ENCODE measurements around the gene ZDHHC6. TPM values are rescaled to one million over a fixed set of nuclear protein-coding genes. Genes with fewer than 3 reads are reported as not detected.
"Not testable (repeated sequence)": the region's sequence is repeated elsewhere in the genome, so short reads cannot be mapped to it uniquely, and the experiment has no call there.

The ZDHHC6 gene
- total RNA-seq, 1 experiment from 2014 or later, result 12.3 TPM

- Histone ChIP-seq H3K4me3 (ENCODE audit: insufficient read depth, low read depth, low read length) (no peak overlapping the region), H3K27me3 (ENCODE audit: control insufficient read depth, insufficient read depth, low read length) (no peaks in the 10 kb centered on the region)
These were observed 20.6 kb downstream of the ZDHHC6 start for GRCh38 chr10:112426111-112426510.

GRCh38 chr10:112424651-112425050, 22.1 kb downstream of the ZDHHC6 start:
- Histone ChIP-seq H3K36me3 (replicated peaks; ENCODE audit: control insufficient read depth, insufficient read depth, low read length) (no peaks in the 10 kb centered on the region), H3K4me3 (ENCODE audit: insufficient read depth, low read depth, low read length) (no peak overlapping the region)
- no peak for DNase-seq

More at GRCh38 chr10:112426111-112426510, 20.6 kb downstream of the ZDHHC6 start:
- H3K36me3 ChIP-seq (replicated peaks; ENCODE audit: control insufficient read depth, insufficient read depth, low read length), result peaks cover 1% of the 10 kb centered on the region
- no peak for DNase-seq

DNA sequence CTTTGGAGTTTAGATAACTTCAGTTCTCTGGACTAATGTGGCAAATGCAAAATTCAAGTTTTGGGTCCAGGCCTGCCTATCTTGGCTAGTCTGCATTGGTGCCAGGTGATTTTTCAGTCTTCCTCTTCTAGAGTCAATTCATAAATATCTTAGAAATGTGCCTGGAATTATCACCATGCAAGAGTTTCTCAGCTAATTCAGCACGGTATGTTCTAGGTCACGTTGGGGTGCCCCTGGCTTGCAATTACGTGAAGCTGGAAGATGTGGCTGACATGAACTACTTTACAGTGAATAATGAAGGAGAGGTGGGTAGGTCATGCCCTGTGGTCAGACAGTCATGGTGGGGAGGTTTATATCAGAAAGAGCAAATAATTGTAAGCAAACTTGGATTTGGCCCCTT, 25.0 kb downstream of the ZDHHC6 start:
- H3K36me3 ChIP-seq (replicated peaks; ENCODE audit: control insufficient read depth, insufficient read depth, low read length), result no peaks in the 10 kb centered on the region

More at GRCh38 chr10:112424651-112425050, 22.1 kb downstream of the ZDHHC6 start:
- H3K27me3 ChIP-seq (ENCODE audit: control insufficient read depth, insufficient read depth, low read length), result no peaks in the 10 kb centered on the region

DNA sequence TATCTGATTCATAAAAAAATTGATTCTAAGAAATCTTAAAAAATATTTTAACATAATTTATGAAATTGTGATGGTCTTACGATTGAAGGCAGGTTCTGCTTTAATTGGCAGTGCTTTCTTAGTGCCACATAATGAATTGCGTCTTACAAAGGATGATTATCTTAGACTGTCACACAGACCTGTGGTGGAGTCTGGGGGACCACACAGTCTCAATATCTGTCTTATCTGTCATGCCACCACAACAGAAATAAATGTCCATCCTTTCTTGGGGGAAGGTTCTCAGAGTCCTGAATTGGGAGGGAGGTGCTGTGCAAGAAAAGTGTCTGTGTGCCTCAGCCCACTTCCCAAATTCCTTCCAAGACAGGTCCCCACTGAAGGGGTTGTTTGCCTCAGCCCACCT, 34.0 kb downstream of the ZDHHC6 start:
- no peaks in the 10 kb centered on the region for H3K27me3 ChIP-seq (ENCODE audit: control insufficient read depth, insufficient read depth, low read length)
- DNase-seq, result no peak
- H3K4me3 ChIP-seq (ENCODE audit: insufficient read depth, low read depth, low read length), result no peak overlapping the region
- no peaks in the 10 kb centered on the region for H3K36me3 ChIP-seq (replicated peaks; ENCODE audit: control insufficient read depth, insufficient read depth, low read length)

More for the DNA sequence above, 25.0 kb downstream of the ZDHHC6 start:
- Histone ChIP-seq H3K4me3 (ENCODE audit: insufficient read depth, low read depth, low read length) (no peak overlapping the region), H3K27me3 (ENCODE audit: control insufficient read depth, insufficient read depth, low read length) (no peaks in the 10 kb centered on the region)
- no peak for DNase-seq

DNA sequence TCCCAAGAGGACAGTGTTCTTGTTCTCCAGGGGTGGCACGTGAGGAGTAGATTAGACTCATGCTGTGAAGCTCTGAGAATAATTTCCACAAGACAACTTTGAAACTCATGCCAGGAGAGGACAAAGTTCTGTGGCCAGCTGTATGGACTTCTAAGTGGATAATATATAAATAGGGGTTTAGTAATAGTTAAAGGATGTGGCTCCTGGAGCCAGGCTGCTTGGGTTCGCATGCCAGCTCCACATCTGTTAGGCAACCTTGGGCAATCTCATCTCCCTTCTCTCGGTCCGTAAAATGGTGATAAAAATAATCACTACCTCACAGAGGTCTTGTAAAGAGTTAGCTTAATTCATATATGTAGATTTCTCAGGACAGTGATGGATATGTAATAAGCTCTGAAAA, 37.0 kb downstream of the ZDHHC6 start:
- no peak for DNase-seq
- Histone ChIP-seq H3K27me3 (ENCODE audit: control insufficient read depth, insufficient read depth, low read length) (no peaks in the 10 kb centered on the region), H3K36me3 (replicated peaks; ENCODE audit: control insufficient read depth, insufficient read depth, low read length) (no peaks in the 10 kb centered on the region), H3K4me3 (ENCODE audit: insufficient read depth, low read depth, low read length) (no peak overlapping the region)

DNA sequence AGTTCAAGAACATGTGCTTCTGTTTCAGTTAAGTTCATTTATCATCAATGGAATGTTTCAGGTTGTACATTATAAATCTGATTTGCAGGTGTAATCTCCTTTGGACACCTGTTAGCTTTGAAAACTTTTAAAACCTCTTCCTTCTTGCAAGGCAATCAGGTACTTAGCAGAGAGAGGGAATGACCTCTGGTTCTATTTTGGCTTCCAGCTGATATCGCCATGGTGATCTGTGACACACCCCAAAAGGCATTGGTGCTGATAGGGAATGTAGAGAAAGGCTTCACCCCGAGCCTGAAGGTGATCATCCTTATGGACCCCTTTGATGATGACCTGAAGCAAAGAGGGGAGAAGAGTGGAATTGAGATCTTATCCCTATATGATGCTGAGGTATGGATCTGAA, 37.4 kb downstream of the ZDHHC6 start:
- Histone ChIP-seq H3K4me3 (ENCODE audit: insufficient read depth, low read depth, low read length) (no peak overlapping the region), H3K36me3 (replicated peaks; ENCODE audit: control insufficient read depth, insufficient read depth, low read length) (no peaks in the 10 kb centered on the region), H3K27me3 (ENCODE audit: control insufficient read depth, insufficient read depth, low read length) (no peaks in the 10 kb centered on the region)
- DNase-seq, result no peak

DNA sequence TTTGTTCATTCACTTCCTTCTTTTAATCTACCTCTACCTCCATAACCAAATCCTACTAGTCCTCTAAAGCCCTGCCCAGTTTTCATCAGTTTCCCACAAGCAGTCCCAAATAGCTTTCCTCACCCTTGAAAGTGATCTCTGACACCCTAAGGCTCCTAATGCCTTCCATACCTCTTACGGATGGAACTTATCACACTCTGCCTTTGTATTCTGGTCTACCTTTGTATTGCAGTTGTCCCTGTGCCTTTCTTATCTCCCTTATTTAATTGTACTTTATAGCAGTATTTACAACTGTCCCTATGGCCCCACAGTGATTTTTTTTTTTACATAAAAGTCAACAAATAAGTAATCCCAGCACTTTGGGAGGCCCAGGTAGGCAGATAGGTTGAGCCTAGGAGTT, 39.0 kb downstream of the ZDHHC6 start:
- no peak overlapping the region for H3K4me3 ChIP-seq (ENCODE audit: insufficient read depth, low read depth, low read length)
- no peak for DNase-seq
- no peaks in the 10 kb centered on the region for H3K27me3 ChIP-seq (ENCODE audit: control insufficient read depth, insufficient read depth, low read length)
- no peaks in the 10 kb centered on the region for H3K36me3 ChIP-seq (replicated peaks; ENCODE audit: control insufficient read depth, insufficient read depth, low read length)

DNA sequence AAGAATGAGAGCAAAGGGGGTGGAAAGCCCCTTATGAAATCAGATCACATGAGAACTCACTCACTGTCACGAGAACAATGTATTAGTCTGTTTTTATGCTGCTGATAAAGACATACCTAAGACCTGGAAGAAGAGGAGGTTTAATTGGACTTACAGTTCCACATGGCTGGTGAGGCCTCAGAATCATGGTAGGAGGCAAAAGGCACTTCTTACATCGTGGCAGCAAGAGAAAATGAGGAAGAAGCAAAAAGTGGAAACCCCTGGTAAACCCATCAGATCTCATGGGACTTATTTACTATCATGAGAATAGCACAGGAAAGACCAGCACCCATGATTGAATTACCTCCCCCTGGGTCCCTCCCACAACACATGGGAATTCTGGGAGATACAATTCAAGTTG, 39.9 kb downstream of the ZDHHC6 start:
- H3K36me3 ChIP-seq (replicated peaks; ENCODE audit: control insufficient read depth, insufficient read depth, low read length); H3K4me3 ChIP-seq (ENCODE audit: insufficient read depth, low read depth, low read length); DNase-seq; H3K27me3 ChIP-seq (ENCODE audit: control insufficient read depth, insufficient read depth, low read length): not testable (repeated sequence)

DNA sequence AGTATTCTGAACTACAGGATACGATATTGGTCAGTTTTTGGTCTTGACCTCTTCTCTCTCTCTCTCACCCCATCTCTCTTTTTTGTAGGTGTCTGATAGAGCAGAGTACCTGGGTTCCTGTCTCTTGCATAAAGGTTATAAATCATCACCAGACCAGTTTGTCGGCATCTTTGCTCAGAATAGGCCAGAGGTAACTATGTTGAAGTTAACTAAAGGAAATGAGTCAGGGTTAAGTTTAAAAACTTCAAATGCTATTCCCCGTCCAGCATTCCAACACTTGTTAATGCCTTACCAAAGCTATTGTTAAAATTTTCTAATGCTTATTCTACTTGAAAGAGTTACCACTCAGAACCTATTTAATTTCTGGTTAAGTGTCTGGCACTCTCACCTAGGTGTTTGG, 42.1 kb downstream of the ZDHHC6 start:
- Histone ChIP-seq H3K36me3 (replicated peaks; ENCODE audit: control insufficient read depth, insufficient read depth, low read length) (no peaks in the 10 kb centered on the region), H3K27me3 (ENCODE audit: control insufficient read depth, insufficient read depth, low read length) (no peaks in the 10 kb centered on the region), H3K4me3 (ENCODE audit: insufficient read depth, low read depth, low read length) (no peak overlapping the region)
- no peak for DNase-seq

DNA sequence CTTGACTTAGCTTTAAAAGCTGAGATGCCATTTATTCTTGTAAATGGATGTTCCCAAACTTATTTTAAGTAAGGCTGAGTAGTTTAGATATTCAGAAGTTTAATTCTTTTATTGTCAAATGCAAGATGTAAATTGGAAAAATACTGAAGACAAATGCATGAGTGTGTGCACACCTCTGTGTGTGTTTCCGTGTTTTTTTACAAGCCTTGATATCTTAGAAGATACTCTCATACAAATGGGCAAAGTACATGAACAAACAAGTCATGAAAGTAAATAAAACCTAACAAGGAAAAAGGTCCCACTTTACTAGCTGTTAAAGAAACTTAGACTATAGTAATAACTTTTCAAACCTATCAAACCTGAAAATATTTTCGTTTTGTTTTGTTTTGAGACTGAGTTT, 43.8 kb downstream of the ZDHHC6 start:
- Histone ChIP-seq H3K4me3 (ENCODE audit: insufficient read depth, low read depth, low read length) (no peak overlapping the region), H3K27me3 (ENCODE audit: control insufficient read depth, insufficient read depth, low read length) (no peaks in the 10 kb centered on the region)
- DNase-seq, result no peak

GRCh38 chr10:112397592-112397991, 49.1 kb downstream of the ZDHHC6 start:
- no peaks in the 10 kb centered on the region; the same call in 1 of the 2 replicates for H3K27me3 ChIP-seq (ENCODE audit: control insufficient read depth, insufficient read depth, low read length)
- H3K36me3 ChIP-seq (replicated peaks; ENCODE audit: control insufficient read depth, insufficient read depth, low read length), result no peaks in the 10 kb centered on the region
- H3K4me3 ChIP-seq (ENCODE audit: insufficient read depth, low read depth, low read length), result no peak overlapping the region
- DNase-seq, result no peak

More for the DNA sequence above, 43.8 kb downstream of the ZDHHC6 start:
- H3K36me3 ChIP-seq (replicated peaks; ENCODE audit: control insufficient read depth, insufficient read depth, low read length), result no peaks in the 10 kb centered on the region

DNA sequence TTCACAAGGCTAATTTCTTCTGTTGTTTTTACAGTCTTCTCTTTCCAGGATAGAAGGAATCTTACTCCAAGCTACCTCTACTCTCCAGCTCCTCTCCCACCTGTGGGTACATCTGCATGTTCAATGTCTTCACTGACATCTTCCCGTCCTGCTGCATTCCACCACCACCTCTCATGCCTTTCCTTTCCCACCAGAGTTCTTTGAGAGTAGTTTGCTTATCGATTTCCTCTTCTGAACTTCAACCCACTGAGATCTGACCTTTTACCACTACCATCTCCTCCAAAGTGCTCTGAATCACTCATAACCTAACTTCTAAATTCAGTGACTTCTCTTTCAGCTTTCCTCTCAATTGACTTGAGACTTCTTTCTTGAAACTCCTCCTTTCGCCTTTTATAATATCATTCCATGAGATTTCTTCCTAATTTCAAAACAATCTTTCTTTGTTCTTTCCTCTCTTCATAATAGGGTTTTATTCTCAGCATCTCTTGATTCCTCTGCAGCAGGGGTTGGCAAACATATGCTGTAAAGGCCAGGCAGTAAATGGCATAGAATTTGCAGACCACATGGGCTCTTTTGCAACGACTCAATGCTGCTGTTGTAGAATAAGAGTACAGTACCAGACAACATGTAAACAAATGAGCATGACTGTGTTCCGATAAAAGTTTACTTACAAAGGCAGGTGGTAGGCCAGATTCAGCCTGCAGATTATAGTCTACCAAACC, 50.7 kb downstream of the ZDHHC6 start:
- Histone ChIP-seq H3K4me3 (ENCODE audit: insufficient read depth, low read depth, low read length) (no peak overlapping the region), H3K27me3 (ENCODE audit: control insufficient read depth, insufficient read depth, low read length) (no peaks in the 10 kb centered on the region; the same call in 1 of the 2 replicates), H3K36me3 (replicated peaks; ENCODE audit: control insufficient read depth, insufficient read depth, low read length) (no peaks in the 10 kb centered on the region)
- DNase-seq, result no peak

DNA sequence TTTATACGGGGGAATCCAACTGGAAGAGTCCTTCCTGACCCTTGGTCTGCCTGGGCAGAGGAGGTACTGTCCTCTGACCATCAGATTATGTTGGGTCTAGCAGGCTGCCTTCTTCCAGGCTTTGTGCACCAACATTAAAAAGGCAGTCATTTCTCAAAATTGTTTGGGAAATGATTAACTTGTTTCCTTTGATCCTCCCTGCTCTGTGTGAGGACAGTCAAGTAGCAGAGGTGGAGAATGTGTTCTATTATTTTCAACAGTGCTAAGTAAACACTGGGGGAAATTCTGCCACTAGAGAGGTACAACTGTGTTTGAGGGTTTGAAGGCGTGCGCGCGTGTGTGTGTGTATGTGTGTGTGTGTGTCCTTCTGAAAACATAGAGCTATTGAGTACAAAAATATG, 52.2 kb downstream of the ZDHHC6 start:
- Histone ChIP-seq H3K27me3 (ENCODE audit: control insufficient read depth, insufficient read depth, low read length) (no peaks in the 10 kb centered on the region; the same call in 1 of the 2 replicates), H3K36me3 (replicated peaks; ENCODE audit: control insufficient read depth, insufficient read depth, low read length) (no peaks in the 10 kb centered on the region), H3K4me3 (ENCODE audit: insufficient read depth, low read depth, low read length) (no peak overlapping the region)
- DNase-seq, result no peak

- Histone ChIP-seq H3K4me3 (ENCODE audit: insufficient read depth, low read depth, low read length) (no peak overlapping the region), H3K27me3 (ENCODE audit: control insufficient read depth, insufficient read depth, low read length) (no peaks in the 10 kb centered on the region; the same call in 1 of the 2 replicates), H3K36me3 (replicated peaks; ENCODE audit: control insufficient read depth, insufficient read depth, low read length) (no peaks in the 10 kb centered on the region)
- DNase-seq, result no peak
These were observed 52.9 kb downstream of the ZDHHC6 start for GRCh38 chr10:112393827-112394226.

DNA sequence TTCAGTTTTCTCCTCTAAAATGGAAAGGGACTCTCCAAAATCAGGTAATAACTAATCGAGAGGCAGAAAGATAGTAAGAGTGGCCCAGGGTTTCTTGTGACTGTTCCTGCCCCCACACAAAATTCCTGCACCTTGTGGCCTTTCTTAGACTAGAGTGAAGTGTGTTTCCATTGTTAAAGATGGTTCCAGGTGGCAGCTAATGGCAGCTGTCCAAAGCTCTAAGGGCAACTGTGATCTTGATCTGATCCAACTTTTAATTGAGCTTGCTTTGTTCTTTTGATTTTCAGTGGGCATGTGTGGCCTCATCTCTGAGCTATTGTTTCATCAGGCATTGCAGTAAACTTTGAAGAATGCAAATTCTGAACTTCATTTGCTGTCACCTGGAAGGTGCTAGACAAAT, 53.4 kb downstream of the ZDHHC6 start:
- Histone ChIP-seq H3K27me3 (ENCODE audit: control insufficient read depth, insufficient read depth, low read length) (no peaks in the 10 kb centered on the region; the same call in 1 of the 2 replicates), H3K4me3 (ENCODE audit: insufficient read depth, low read depth, low read length) (no peak overlapping the region), H3K36me3 (replicated peaks; ENCODE audit: control insufficient read depth, insufficient read depth, low read length) (no peaks in the 10 kb centered on the region)
- DNase-seq, result no peak

All from H7 (cell line).